RKO (cell line): ENCODE measurements around the gene TMEM145.
"Not testable (repeated sequence)": the region's sequence is repeated elsewhere in the genome, so short reads cannot be mapped to it uniquely, and the experiment has no call there.

Experiments
- DNase-seq: peaks from one replicate; pipeline ENCODE4 v3.0.0-alpha.2; 2016; ENCODE audit warnings: low spot score

The TMEM145 gene

GRCh38 chr19:42335374-42335936, 22.3 kb downstream of the TMEM145 start:
- no peak for DNase-seq

DNA sequence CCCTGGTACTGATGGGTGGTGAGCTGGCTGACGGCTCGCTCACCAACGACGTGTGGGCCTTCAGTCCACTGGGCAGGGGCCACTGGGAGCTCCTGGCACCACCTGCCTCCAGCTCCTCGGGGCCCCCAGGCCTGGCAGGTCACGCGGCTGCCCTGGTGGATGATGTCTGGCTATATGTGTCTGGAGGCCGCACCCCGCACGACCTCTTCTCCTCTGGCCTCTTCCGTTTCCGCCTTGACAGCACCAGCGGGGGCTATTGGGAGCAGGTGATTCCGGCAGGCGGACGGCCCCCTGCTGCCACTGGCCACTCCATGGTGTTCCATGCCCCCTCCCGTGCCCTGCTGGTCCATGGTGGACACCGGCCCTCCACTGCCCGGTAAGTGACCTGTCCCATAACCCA, 22.9 kb downstream of the TMEM145 start:
- DNase-seq: no peak

GRCh38 chr19:42339126-42339860, 26.2 kb downstream of the TMEM145 start:
- DNase-seq: not testable (repeated sequence)

- not testable (repeated sequence) for DNase-seq
Observed at GRCh38 chr19:42339922-42340321, 26.8 kb downstream of the TMEM145 start.

DNA sequence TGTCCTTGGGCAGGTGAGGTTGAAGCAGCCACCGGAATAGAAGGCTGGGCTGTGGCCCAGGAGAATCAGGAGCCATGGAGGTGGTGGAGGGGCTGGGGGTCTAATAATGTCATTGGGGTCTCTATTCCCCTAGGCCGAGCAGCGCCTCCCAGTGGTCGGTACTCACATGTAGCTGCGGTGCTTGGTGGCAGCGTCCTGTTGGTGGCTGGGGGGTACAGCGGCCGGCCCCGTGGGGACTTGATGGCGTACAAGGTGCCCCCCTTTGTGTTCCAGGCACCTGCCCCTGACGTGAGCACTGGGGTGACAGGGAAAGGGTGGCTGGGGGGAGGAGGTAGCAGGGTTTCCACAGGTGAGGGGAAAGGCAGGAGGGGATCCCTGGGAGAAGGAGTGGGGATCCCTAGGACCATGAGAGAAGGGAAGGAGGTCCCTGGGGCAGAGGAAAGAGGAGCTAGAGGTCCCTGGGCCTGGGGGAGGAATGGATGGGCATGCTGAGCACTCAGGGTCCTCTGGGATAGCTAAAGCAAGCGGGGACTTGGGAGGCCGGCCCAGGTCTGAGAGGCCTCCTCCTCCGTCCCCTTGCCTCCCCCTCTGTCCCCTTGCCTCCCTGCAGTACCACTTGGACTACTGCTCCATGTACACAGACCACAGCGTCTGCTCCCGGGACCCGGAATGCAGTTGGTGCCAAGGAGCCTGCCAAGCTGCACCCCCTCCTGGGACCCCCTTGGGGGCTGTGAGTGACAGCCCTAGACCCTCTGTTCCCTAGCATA, 30.4 kb downstream of the TMEM145 start:
- no peak for DNase-seq

DNA sequence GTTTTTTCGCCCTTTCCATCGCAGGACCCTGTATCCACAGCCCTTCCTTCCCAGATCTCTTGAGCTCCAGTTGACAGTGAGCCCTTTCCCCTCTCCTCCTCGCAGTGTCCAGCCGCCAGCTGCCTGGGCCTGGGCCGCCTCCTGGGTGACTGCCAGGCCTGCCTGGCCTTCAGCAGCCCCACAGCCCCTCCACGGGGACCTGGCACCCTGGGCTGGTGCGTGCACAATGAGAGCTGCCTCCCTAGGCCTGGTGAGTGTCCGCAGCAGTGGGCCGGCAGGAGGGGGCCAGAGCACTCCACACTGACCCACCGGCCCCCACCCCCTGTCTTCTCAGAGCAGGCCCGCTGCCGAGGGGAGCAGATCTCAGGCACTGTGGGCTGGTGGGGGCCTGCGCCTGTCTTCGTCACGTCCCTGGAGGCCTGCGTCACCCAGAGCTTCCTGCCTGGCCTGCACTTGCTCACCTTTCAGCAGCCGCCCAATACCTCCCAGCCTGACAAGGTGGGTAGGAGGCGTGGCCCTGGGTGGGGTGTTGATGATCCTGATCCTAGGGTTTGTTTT, 31.3 kb downstream of the TMEM145 start:
- DNase-seq: no peak

GRCh38 chr19:42345191-42345812, 32.2 kb downstream of the TMEM145 start:
- no peak for DNase-seq

- no peak for DNase-seq
Observed at GRCh38 chr19:42348211-42348610, 35.1 kb downstream of the TMEM145 start.

DNA sequence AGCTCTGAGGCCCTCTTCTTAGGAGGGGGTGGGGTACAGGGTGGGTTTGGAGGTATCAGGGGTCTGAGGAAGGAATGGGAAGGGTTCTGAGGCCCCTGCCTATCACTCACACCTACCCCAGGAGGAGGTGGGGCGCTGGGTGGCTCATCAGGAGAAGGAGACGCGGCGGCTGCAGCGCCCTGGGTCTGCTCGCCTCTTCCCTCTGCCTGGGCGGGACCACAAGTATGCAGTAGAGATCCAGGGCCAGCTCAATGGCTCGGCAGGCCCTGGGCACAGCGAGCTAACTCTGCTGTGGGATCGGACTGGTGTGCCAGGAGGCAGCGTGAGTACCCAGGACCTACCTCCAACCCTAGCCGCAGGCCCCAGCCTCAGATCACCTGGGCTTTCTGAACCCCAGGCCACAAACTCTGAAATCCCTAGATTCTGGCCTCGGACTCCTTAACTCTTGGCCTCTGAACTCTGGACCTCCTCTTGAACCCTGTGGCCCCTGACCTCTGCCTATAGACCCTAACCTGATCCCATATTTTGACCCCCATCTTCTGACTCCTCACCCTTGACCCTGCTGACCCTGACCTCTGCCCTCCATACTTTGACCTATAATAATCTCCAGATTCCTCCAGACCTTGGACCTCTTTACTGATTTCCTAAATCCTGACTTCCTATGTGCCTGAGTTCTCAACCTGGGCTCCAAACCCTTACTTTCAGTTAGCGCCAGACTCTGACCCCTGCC, 36.4 kb downstream of the TMEM145 start:
- DNase-seq: no peak

GRCh38 chr19:42350417-42350816, 37.3 kb downstream of the TMEM145 start:
- DNase-seq: no peak

- DNase-seq: no peak
Observed at GRCh38 chr19:42351079-42351735, 38.1 kb downstream of the TMEM145 start.

- DNase-seq: peak; percentile 41
Observed at GRCh38 chr19:42352301-42353259, 39.5 kb downstream of the TMEM145 start.

GRCh38 chr19:42353341-42354015, 40.4 kb downstream of the TMEM145 start:
- DNase-seq: no peak

DNA sequence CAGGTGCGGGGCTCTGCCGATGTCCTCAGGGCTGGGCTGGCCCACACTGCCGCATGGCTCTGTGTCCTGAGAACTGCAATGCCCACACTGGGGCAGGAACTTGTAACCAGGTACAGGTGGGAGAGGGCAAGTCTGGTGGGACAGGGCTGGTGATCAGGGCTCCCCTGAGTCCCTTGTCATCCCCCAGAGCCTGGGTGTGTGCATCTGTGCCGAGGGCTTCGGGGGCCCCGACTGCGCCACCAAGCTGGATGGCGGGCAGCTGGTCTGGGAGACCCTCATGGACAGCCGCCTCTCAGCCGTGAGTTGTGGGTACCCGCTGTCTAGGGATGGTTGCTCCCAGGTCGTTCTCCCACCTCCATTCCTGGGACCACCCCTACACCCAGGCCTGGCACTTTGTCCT, 42.8 kb downstream of the TMEM145 start:
- no peak for DNase-seq

- DNase-seq: no peak
Observed at GRCh38 chr19:42356686-42357085, 43.6 kb downstream of the TMEM145 start.

GRCh38 chr19:42357290-42357689, 44.2 kb downstream of the TMEM145 start:
- no peak for DNase-seq

DNA sequence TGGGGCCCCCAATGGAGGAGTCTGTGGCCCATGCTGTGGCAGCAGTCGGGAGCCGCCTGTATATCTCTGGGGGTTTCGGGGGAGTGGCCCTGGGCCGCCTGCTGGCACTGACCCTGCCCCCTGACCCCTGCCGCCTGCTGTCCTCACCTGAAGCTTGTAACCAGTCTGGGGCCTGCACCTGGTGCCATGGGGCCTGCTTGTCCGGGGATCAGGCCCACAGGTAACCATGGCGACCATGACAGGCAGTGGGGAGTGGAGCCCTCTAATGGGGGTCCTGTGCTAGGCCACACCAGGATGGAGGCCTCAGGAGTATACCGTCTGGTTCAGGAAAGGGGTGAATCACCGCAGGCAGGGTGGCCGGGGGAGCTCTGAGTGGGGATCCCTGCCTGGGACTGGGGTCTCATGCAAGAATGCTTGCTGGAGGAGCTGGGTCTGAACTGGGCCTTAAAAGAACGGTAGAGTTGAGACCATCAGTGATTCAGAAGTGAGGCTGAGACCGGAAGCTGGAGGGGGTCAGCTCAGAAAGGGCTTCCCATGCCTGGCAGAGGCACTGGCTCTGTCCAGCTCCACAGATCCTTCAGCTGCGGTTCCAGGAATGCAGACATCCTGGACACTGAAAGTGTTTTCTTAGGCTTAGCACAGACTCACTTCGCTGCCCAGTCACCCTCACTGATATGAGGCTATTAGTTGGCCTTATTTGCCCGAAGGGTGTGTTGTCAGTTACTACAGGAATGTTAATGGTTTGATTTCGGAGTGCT, 47.9 kb downstream of the TMEM145 start:
- DNase-seq: no peak

GRCh38 chr19:42361545-42361910, 48.4 kb downstream of the TMEM145 start:
- DNase-seq: no peak

DNA sequence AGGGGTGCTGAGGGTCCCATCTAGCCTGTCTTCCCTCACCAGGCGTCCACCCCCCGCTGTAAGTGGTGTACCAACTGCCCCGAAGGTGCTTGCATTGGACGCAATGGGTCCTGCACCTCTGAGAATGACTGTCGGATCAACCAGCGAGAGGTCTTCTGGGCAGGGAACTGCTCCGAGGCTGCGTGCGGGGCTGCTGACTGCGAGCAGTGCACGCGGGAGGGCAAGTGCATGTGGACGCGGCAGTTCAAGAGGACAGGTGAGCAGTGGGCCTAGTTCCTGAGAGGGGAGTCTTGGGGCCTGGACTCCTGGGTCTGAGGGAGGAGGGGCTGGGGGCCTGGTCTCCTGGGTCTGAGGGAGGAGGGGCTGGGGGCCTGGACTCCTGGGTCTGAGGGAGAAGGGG, 49.2 kb downstream of the TMEM145 start:
- DNase-seq: no peak
